ENCODE results near the gene ZCCHC14.

Gene ZCCHC14

DNA sequence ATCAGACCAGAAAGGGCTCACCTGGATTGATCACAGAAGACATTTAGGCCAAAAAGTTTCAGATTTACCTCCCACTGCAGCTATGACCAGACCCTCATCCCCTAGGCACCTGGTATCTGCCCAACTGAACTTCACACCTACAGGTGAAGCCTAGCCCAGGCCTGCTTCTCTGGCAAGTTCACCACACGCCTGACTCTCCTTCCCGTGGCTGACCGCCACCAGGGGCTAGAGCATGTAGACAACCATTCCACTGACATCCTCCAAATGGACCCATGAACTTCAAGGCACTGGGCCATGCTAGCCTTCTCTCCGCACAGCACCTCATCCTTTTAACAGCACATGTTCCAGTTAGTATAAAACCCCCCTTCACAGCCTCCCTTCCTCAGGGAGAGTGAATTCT lies 18.8 kb downstream of the ZCCHC14 start:
- no peak for DNase-seq

DNA sequence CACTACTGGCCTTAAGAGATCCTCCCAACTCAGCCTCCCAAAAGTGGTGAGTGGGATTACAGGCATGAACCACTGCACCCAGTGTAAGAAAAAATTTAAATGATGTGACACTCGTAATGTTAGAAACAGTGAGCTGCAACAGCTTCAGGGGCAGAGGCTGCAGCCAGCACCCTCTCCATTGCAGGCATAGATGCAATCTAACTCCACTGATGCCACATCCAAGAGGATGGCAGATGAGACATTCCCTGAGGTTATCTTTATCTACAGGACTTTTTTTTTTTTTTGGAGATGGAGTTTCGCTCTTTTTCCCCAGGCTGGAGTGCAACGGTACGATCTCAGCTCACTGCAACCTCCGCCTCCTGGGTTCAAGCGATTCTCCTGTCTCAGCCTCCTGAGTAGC lies 19.9 kb downstream of the ZCCHC14 start:
- DNase-seq = no peak

DNA sequence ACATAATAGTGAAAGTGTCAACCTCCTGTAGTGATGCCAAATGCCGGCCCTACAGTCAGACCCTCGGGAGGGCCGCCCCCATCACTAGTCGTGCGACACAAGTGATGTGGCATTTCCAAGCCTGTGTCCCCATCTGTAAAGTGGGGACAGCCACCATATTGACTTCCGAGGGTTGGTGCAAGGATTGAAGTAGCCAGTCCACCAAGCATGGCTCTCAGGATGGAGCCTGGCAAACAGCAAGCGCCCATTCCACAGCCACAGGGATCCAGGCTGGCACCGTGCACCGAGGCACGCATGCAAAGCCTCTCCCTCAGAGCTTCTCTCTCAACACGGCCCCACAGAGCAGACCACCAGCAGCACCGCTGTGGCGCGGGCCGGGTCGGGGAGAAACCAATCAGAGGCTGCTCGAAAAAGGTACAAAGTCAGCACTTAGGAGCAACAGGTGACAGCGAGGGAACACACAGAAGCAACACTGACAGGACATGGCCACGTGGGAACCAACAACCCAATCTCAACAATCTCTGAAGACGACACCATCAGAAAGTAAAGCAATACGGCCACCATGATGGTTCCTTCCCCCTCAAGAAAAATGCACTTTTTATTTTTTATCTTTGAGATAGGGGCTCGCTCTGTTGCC lies 20.6 kb downstream of the ZCCHC14 start:
- DNase-seq = no peak

GRCh38 chr16:87471278-87472141 lies 21.3 kb downstream of the ZCCHC14 start:
- DNase-seq = no peak

DNA sequence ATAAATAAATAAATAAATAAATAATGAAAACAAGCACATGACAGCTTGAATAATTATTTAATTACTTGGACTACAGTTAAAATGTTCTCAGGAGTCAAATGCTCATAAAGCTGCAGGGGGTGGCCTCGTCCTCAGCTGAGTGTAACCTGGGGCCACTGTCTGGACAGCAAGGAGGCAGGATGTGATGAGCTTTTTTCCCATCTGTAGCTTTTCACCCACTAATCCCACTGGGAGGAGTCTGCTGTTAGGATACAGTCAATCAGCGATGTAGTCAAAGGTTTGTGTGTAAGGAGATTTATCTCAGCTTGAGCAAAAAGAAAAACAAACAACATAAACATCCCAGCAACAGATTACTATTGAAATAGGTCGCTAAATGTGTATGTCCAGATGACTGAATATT lies 22.5 kb downstream of the ZCCHC14 start:
- no peak for DNase-seq

GRCh38 chr16:87469169-87469568 lies 23.7 kb downstream of the ZCCHC14 start:
- DNase-seq = no peak

- no peak for DNase-seq
Observed at GRCh38 chr16:87468550-87468949, 24.3 kb downstream of the ZCCHC14 start.

DNA sequence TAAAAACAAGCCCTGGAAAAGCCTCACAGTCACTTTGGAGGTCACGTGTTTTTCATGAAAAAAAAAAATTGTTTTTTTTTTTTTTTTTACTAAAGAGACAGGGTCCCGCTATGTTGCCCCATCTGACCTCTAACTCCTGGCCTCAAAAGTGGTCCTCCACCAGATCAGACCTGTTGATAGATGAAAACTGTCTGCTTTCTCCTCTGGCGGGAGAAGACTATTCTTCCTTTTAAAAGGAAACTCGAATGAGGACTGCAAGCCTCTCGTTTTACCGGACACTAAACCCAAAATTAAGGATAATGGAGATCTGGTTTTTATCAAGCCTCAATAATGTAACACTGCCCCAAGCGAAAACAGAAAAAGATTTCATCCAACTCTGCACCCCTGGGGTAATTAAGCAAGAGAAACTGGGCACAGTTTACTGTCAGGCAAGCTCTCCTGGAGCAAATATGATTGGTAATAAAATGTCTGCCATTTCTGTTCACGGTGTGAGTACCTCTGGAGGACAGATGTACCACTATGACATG lies 25.8 kb downstream of the ZCCHC14 start:
- DNase-seq = no peak

GRCh38 chr16:87465879-87466278 lies 26.9 kb downstream of the ZCCHC14 start:
- no peak for DNase-seq

DNA sequence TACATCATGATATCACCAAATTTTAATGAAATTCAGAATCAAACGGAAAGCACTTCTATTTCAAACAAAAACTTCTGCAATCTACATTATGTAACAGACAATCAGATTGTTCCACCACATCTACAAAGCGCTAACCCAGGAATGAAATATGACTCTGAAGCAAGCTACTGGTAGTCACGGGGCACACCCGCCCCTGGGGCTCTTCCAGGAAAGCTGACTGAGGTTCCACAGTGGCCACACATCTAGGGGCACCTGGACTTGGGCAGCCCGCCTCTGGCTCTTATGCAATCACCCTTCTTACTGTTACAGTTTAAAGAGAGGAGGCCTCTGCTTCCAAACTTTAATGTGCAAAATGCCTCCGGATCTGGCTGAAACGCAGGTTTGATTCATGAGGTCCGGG lies 27.5 kb downstream of the ZCCHC14 start:
- peak; percentile 32 for DNase-seq

DNA sequence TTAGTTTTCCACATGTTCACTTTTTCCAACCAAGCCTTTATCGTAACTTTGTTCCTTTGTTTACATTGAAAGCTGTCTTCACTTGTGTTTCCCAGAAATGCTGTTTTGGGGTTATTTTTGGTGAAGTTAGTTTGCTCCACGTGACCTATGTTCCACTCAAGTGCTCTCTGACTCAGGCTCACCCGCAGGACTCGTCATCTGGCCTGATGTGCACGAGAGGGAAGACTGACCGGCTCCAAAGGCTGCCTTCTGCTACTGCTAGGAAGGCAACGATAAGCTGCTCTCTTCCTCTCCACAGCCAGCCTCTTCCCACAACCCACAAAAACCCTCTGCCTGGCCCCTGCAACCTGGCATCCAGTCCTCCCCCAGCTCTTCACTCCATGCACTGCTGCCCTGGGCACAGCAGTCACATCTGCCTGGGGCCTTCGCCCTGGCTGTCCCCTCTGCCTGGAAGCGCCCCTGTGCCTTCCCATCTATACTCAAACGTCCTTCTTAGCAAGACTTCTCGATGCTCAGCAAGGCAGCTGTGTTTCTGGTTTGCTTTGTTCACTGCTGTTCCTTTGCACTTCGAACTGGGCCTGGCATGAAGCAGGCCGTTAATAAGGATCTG lies 28.0 kb downstream of the ZCCHC14 start:
- peak; percentile 24 for DNase-seq

DNA sequence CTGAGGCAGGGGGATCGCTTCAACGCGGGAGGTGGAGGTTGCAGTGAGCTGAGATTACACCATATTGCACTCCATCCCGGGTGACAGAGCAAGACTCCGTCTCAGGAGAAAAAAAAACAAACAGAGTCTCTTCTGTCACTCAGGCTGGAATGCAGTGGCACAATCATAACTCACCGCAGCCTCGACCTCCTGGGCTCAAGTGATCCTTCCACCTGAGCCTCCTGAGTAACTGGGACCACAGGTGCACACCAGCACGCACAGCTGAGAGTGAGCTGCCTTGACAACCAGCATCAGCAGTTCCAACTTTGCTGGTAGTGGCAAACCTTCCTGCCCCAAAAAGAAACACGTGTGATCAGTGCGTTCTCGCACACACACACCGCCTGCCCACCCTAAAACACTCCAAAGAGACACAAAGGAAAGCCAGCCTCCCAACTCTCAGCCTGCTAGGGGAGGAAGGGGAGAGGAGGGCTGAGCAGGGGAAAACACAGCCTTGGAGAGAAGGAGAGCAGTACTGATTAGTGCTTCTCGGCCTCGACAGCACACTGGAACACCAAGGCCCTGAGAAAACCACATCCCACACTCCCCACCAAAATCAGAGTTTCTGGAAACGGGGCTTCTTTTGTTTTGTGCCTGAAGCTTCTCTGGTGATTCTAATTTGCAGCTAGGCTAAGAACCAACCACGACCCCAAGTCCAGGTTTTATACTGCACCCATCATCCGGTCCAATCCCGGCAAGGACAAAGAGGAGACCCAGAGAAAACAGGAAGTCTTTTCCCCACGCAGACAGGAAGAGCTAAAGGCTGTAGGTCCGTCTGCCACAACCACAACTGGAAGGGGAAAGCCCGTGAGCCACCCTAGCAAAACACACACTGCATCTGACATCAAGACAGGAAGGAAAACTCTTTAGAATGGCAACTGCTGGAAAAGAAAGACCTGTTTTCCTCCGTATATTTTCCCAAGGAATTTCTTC lies 28.8 kb downstream of the ZCCHC14 start:
- DNase-seq = no peak

DNA sequence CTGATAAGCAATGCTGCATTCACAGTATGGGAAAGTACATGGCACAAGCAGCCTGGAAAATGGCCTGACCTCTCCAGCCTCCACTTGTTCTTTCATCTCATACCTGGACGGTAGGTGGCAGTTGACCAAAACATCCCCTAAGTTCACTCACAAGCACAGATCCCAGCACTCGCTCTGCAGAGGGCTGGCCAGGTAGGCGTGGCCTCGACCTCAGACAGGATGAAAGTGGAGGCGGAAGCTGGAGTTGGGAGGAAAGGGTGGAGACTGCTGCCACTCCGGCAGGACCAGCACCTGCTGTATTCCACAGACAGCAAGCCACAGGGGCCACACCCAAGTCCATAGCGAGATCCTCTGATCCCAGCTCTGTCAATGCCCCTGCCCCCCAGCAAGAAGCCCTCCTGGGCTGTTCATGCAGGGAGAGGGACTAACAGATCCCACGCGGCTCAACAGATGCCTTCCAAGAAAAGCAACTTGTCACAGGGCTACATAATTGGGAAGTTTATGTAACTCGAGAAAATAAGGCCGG lies 31.3 kb downstream of the ZCCHC14 start:
- DNase-seq = no peak

DNA sequence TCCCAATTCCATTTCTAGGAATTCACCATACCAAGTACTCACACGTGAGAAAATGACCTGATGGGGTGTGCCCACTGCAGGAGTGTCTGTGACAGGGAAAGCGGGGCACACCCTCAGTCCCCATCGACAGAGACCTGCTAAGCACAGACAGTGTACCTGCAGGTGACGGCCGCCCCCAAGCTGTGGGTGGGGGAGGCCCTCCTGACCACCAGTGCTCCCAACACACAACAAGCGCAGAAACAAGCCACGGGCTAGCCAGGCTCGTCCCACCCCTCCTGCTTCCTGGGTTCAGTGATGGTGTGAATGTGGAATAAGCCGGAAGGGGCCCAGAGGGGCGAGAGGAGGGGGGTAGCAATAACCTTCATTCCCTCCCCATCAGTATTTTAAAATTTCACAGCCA lies 31.9 kb downstream of the ZCCHC14 start:
- DNase-seq = no peak

DNA sequence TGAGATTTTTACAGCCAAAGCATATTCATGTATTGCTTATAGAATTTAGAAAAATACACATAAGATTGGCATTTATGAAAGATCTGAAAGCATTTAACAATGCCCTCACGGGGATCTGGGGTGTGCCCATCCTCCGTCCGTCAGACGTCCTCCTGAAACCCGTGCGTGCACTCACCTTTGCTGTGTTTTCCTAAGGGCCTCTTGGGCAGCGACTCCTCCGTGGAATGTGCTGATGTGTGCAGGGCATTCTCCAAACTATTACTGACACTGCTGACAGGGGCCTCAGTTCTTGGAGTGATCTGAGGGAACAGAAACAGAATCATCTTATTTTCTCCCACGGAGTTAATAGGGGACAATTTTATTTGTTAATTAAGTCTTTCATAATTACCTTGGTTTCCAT lies 33.0 kb downstream of the ZCCHC14 start:
- DNase-seq = no peak

- no peak for DNase-seq
Observed at GRCh38 chr16:87459027-87459426, 33.8 kb downstream of the ZCCHC14 start.

GRCh38 chr16:87458424-87458915 lies 34.4 kb downstream of the ZCCHC14 start:
- no peak for DNase-seq

GRCh38 chr16:87457709-87458423 lies 35.0 kb downstream of the ZCCHC14 start:
- DNase-seq = peak; percentile 63

GRCh38 chr16:87457061-87457611 lies 35.7 kb downstream of the ZCCHC14 start:
- DNase-seq = no peak

GRCh38 chr16:87454391-87454790 lies 38.4 kb downstream of the ZCCHC14 start:
- no peak for DNase-seq

GRCh38 chr16:87453326-87453725 lies 39.5 kb downstream of the ZCCHC14 start:
- no peak for DNase-seq

Data from T1000 (cell line).